GM23248 (cell line): ENCODE measurements around the gene CHDH. TPM values are rescaled to one million over a fixed set of nuclear protein-coding genes. Genes with fewer than 3 reads are reported as not detected.

Experiments
- DNase-seq: peaks from one replicate; pipeline ENCODE4 v3.0.0-alpha.2; 2015
- H2AFZ ChIP-seq: fragments of 200-600 bp; sonication (generic); 2 replicates; pipeline ENCODE4 v1.6.1; 2016; ENCODE audit warnings: antibody characterized with exemption
- H3F3A ChIP-seq: fragments of 200-600 bp; sonication (generic); 2 replicates; pipeline ENCODE4 v1.6.1; 2016; ENCODE audit warnings: mild to moderate bottlenecking, antibody characterized with exemption, mixed run types; ENCODE audit not compliant: insufficient read depth
- H3K27ac ChIP-seq: fragments of 200-600 bp; sonication (generic); 2 replicates; pipeline ENCODE4 v1.5.1; 2016; ENCODE audit warnings: mild to moderate bottlenecking
- H3K27me3 ChIP-seq: fragments of 200-600 bp; sonication (generic); replicated peaks from 2 replicates; pipeline ENCODE4 v1.6.1; 2016; ENCODE audit warnings: mild to moderate bottlenecking; ENCODE audit not compliant: insufficient read depth
- H3K36me3 ChIP-seq: fragments of 200-600 bp; sonication (generic); 2 replicates; pipeline ENCODE4 v1.6.1; 2016; ENCODE audit warnings: low read depth, mild to moderate bottlenecking
- H3K4me1 ChIP-seq: fragments of 200-600 bp; sonication (generic); 2 replicates; pipeline ENCODE4 v1.6.1; 2016; ENCODE audit warnings: mild to moderate bottlenecking; ENCODE audit not compliant: insufficient read depth
- H3K4me2 ChIP-seq: fragments of 200-600 bp; sonication (generic); one replicate; pipeline ENCODE4 v1.6.1; 2016; ENCODE audit warnings: mild to moderate bottlenecking; ENCODE audit not compliant: unreplicated experiment
- H3K4me3 ChIP-seq: fragments of 200-600 bp; sonication (generic); 2 replicates; pipeline ENCODE4 v1.5.1; 2016; ENCODE audit warnings: mild to moderate bottlenecking
- H3K79me2 ChIP-seq: fragments of 200-600 bp; sonication (generic); 2 replicates; pipeline ENCODE4 v1.6.1; 2016; ENCODE audit warnings: mild to moderate bottlenecking; ENCODE audit not compliant: insufficient read depth
- H3K9ac ChIP-seq: fragments of 200-600 bp; sonication (generic); 2 replicates; pipeline ENCODE4 v1.6.1; 2016; ENCODE audit warnings: mild to moderate bottlenecking
- H3K9me2 ChIP-seq: fragments of 200-600 bp; sonication (generic); 2 replicates; pipeline ENCODE4 v1.6.1; 2016; ENCODE audit warnings: mixed run types, mild to moderate bottlenecking, moderate library complexity; ENCODE audit not compliant: insufficient read depth
- H3K9me3 ChIP-seq: fragments of 200-600 bp; sonication (generic); one replicate; pipeline ENCODE4 v1.6.1; 2017; ENCODE audit warnings: low read depth
- H4K20me1 ChIP-seq: fragments of 200-600 bp; sonication (generic); 2 replicates; pipeline ENCODE4 v1.6.0; 2016; ENCODE audit not compliant: insufficient read depth
- EZH2 ChIP-seq: fragments of 200-600 bp; sonication (generic); IDR thresholded peaks from 2 replicates; pipeline ENCODE4 v1.6.1; 2018; ENCODE audit warnings: antibody characterized with exemption, mild to moderate bottlenecking; ENCODE audit not compliant: insufficient read depth, poor library complexity, severe bottlenecking
- EZH2phosphoT487 ChIP-seq: fragments of 200-600 bp; sonication (generic); IDR thresholded peaks from 2 replicates; pipeline ENCODE4 v1.6.1; 2018; ENCODE audit warnings: antibody characterized with exemption, moderate library complexity, mild to moderate bottlenecking, low read depth; ENCODE audit not compliant: insufficient read depth
- WGBS, 2 experiments: methylation state at CpG; one replicate each; pipeline ENCODE4 v1.1.6; 2015 to 2017; ENCODE audit warnings: low lambda C conversion rate in 2 of 2, low coverage in 1 of 2; ENCODE audit errors: missing lambda C conversion rate in 2 of 2; 5-methylcytosine and 5-hydroxymethylcytosine counted together
- in situ Hi-C: fragments of 300-500 bp; cut with MboI; formaldehyde crosslinking; loops from 2 replicates; pipeline ENCODE4 v1.15.0; 2020
- polyA plus RNA-seq: library from polyadenylated mRNA; unstranded; fragments of >200 nt; fragmentation: Nextera tagmentation; extraction: Ambion mirVana; gene quantifications from 2 replicates; pipeline ENCODE4 v1.2.1, GENCODE V29; 2016
- total RNA-seq: library from RNA; depleted of rRNA; stranded (reverse); fragments of >200 nt; shearing (Covaris generic); gene quantifications from 2 replicates; pipeline ENCODE4 v1.2.3, GENCODE V29; 2014

Gene CHDH
- total and polyA plus RNA-seq, 2 experiments from 2014 or later, result 0.11 TPM; not detected in 1

GRCh38 chr3:53830944-53831343 lies 15.3 kb downstream of the CHDH start:
- no peaks in the 10 kb centered on the region for H3K36me3 ChIP-seq
- no peak overlapping the region for H3K4me2 ChIP-seq
- DNase-seq, result no peak
- no peaks in the 10 kb centered on the region for H3K9me3 ChIP-seq
- H2AFZ ChIP-seq, result no peak overlapping the region
- H3F3A ChIP-seq, result no peaks in the 10 kb centered on the region
- no peaks in the 10 kb centered on the region for H3K79me2 ChIP-seq
- H3K4me1 ChIP-seq, result no peaks in the 10 kb centered on the region
- H3K9ac ChIP-seq, result no peak overlapping the region
- no peak for TF ChIP-seq EZH2phosphoT487
- TF ChIP-seq EZH2, result no peak
- no peaks in the 10 kb centered on the region for H3K9me2 ChIP-seq
- no peaks in the 10 kb centered on the region for H4K20me1 ChIP-seq
- in situ Hi-C loops, result no loop called here
- no peak overlapping the region for H3K27ac ChIP-seq
- H3K27me3 ChIP-seq, result no peaks in the 10 kb centered on the region
- H3K4me3 ChIP-seq, result no peak overlapping the region
- 52 to 68% methylated on average over 6 of the region's 6 CpGs for WGBS, 2 experiments

DNA sequence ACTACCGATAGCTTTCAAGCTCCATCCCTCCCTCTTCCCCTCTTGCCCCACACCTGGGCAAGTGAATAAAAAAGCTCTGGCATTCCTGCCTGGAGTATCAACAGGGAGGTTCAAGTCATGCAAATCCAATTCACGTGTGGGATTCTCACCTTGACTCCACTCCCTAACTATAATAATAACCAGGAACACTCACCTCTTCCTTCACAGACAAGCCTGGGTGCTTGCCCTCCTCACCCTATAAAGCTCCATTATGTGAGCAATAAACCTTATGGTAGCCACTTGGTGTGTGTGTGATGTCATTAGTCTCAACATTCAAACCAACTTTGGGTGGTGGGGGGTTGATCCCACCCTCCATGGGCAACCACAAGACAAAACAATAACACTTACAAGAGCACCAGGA lies 16.6 kb downstream of the CHDH start:
- H3K9me2 ChIP-seq, result no peaks in the 10 kb centered on the region
- no peaks in the 10 kb centered on the region for H4K20me1 ChIP-seq
- no peak for TF ChIP-seq EZH2
- no peak for TF ChIP-seq EZH2phosphoT487
- H3K27me3 ChIP-seq, result no peaks in the 10 kb centered on the region
- DNase-seq, result no peak
- no peak overlapping the region for H2AFZ ChIP-seq
- WGBS, 2 experiments, result 51 to 61% methylated on average over 2 of the region's 2 CpGs
- no peak overlapping the region for H3K9ac ChIP-seq
- H3F3A ChIP-seq, result no peaks in the 10 kb centered on the region
- no peaks in the 10 kb centered on the region for H3K4me1 ChIP-seq
- in situ Hi-C loops, result no loop called here
- H3K4me3 ChIP-seq, result no peak overlapping the region
- no peak overlapping the region for H3K4me2 ChIP-seq
- no peaks in the 10 kb centered on the region for H3K9me3 ChIP-seq
- no peaks in the 10 kb centered on the region for H3K79me2 ChIP-seq
- no peaks in the 10 kb centered on the region for H3K36me3 ChIP-seq
- H3K27ac ChIP-seq, result no peak overlapping the region

DNA sequence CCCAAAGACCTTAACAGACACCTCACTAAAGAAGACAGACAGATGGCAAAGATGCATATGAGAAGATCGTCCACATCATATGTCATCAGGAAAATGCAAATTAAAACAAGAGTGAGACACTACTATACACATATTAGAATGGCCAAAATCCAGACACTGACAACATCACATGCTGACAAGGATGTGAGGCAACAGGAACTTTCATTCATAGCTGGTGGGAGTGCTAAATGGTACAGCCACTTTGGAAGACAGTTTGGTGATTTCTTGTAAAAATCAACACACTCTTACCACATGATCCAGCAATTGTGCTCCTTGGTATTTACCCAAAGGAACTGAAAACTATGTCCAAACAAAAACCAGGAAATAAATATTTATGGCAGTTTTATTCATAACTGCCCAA lies 17.6 kb downstream of the CHDH start:
- in situ Hi-C loops, result no loop called here
- no peaks in the 10 kb centered on the region for H3K9me2 ChIP-seq
- no peaks in the 10 kb centered on the region for H3K4me1 ChIP-seq
- no peaks in the 10 kb centered on the region for H3K36me3 ChIP-seq
- no peaks in the 10 kb centered on the region for H4K20me1 ChIP-seq
- H3K4me3 ChIP-seq, result no peak overlapping the region
- no peak overlapping the region for H3K4me2 ChIP-seq
- no peak overlapping the region for H3K27ac ChIP-seq
- H3K9me3 ChIP-seq, result no peaks in the 10 kb centered on the region
- no peak overlapping the region for H3K9ac ChIP-seq
- WGBS, 2 experiments, result 68 to 76% methylated on average over 1 of the region's 1 CpG
- no peak for TF ChIP-seq EZH2phosphoT487
- TF ChIP-seq EZH2, result no peak
- no peak overlapping the region for H2AFZ ChIP-seq
- DNase-seq, result no peak
- no peaks in the 10 kb centered on the region for H3K27me3 ChIP-seq
- H3F3A ChIP-seq, result no peaks in the 10 kb centered on the region
- H3K79me2 ChIP-seq, result no peaks in the 10 kb centered on the region

DNA sequence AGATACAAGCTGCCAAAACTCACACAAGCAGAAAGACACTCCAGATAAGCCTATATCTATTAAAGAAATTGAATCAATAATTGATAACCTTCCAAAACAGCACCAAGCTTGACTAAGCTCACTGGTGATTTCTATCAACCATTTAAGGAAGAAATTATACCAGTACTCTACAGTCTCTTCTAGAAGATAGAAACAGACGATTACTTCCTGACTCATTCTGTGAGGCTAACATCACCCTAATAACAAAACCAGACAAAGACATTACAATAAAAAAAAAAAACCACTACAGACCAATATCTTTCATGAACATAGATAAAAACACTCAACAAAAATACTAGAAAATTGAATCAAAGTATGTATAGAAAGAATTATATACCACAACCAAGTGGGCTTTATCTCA lies 20.2 kb downstream of the CHDH start:
- H3K36me3 ChIP-seq, result no peaks in the 10 kb centered on the region
- H3K4me1 ChIP-seq, result no peaks in the 10 kb centered on the region
- H3K27ac ChIP-seq, result no peak overlapping the region
- no peak overlapping the region for H3K4me3 ChIP-seq
- in situ Hi-C loops, result no loop called here
- no peaks in the 10 kb centered on the region for H3K79me2 ChIP-seq
- H3K9ac ChIP-seq, result no peak overlapping the region
- no peak for DNase-seq
- H2AFZ ChIP-seq, result no peak overlapping the region
- no peaks in the 10 kb centered on the region for H3K27me3 ChIP-seq
- no peak overlapping the region for H3K4me2 ChIP-seq
- no peaks in the 10 kb centered on the region for H3F3A ChIP-seq
- H3K9me3 ChIP-seq, result no peaks in the 10 kb centered on the region
- H3K9me2 ChIP-seq, result no peaks in the 10 kb centered on the region
- TF ChIP-seq EZH2phosphoT487, result no peak
- no peak for TF ChIP-seq EZH2
- no peaks in the 10 kb centered on the region for H4K20me1 ChIP-seq
- WGBS, 2 experiments, result 38 to 39% methylated on average over 1 of the region's 1 CpG

GRCh38 chr3:53824795-53825194 lies 21.4 kb downstream of the CHDH start:
- no peak for DNase-seq
- WGBS, 2 experiments, result 86 to 93% methylated on average over 4 of the region's 4 CpGs
- in situ Hi-C loops, result no loop called here
- H3K9me2 ChIP-seq, result no peaks in the 10 kb centered on the region
- H3K27ac ChIP-seq, result no peak overlapping the region
- no peaks in the 10 kb centered on the region for H3K36me3 ChIP-seq
- H3K4me1 ChIP-seq, result no peaks in the 10 kb centered on the region
- no peaks in the 10 kb centered on the region for H3K27me3 ChIP-seq
- H3K9ac ChIP-seq, result no peak overlapping the region
- TF ChIP-seq EZH2phosphoT487 (no peak), EZH2 (no peak)
- H4K20me1 ChIP-seq, result no peaks in the 10 kb centered on the region
- H2AFZ ChIP-seq, result no peak overlapping the region
- no peaks in the 10 kb centered on the region for H3K79me2 ChIP-seq
- no peak overlapping the region for H3K4me2 ChIP-seq
- no peaks in the 10 kb centered on the region for H3K9me3 ChIP-seq
- no peaks in the 10 kb centered on the region for H3F3A ChIP-seq
- H3K4me3 ChIP-seq, result no peak overlapping the region
